Fibroblast of lung (primary cell): ENCODE data around the gene IL31. TPM values are rescaled to one million over a fixed set of nuclear protein-coding genes. Genes with fewer than 3 reads are reported as not detected.
A peak's percentile ranks its signal among the peaks of the same experiment; 100 is the strongest.

Experiments
- DNase-seq, 2 donors: peaks; one replicate each; pipeline versions ENCODE4 v3.0.0 to v3.0.0-alpha.2; 2010; ENCODE audit warnings: low read depth in 2 of 2
- H2AFZ ChIP-seq: 2 replicates; pipeline ENCODE4 v1.5.1; 2012; ENCODE audit warnings: low read length, control low read depth, inconsistent platforms
- H3K27ac ChIP-seq: 2 replicates; pipeline ENCODE4 v1.5.1; 2011; ENCODE audit warnings: low read length, control low read depth; ENCODE audit not compliant: insufficient read depth
- H3K27me3 ChIP-seq: 2 replicates; pipeline ENCODE4 v1.5.1; 2011; ENCODE audit warnings: mild to moderate bottlenecking, low read length; ENCODE audit not compliant: control insufficient read depth, insufficient read depth
- H3K36me3 ChIP-seq: 2 replicates; pipeline ENCODE4 v1.5.1; 2011; ENCODE audit warnings: low read length; ENCODE audit not compliant: control insufficient read depth, insufficient read depth
- H3K4me1 ChIP-seq: 2 replicates; pipeline ENCODE4 v1.5.1; 2011; ENCODE audit warnings: low read length; ENCODE audit not compliant: control insufficient read depth, insufficient read depth; ENCODE audit errors: extremely low read depth
- H3K4me2 ChIP-seq: 2 replicates; pipeline ENCODE4 v1.5.1; 2011; ENCODE audit warnings: low read length, control low read depth; ENCODE audit not compliant: insufficient read depth; ENCODE audit errors: extremely low read depth
- H3K4me3 ChIP-seq, 4 experiments: fragments of 200-600 bp in 1 of 4; sonication (generic) in 1 of 4; replicated peaks in 1 of 4; 2 replicates each; pipeline ENCODE4 v1.5.1; 2011 to 2016; ENCODE audit warnings: low read length in 4 of 4, low read depth in 3 of 4, mild to moderate bottlenecking in 3 of 4, control low read depth in 2 of 4, inconsistent platforms in 1 of 4, mixed read lengths in 1 of 4; ENCODE audit not compliant: insufficient read depth in 1 of 4; ENCODE audit errors: control extremely low read depth in 1 of 4
- H3K79me2 ChIP-seq: 2 replicates; pipeline ENCODE4 v1.5.1; 2012; ENCODE audit warnings: mild to moderate bottlenecking, low read length, inconsistent platforms; ENCODE audit not compliant: control insufficient read depth, insufficient read depth
- H3K9ac ChIP-seq: 2 replicates; pipeline ENCODE4 v1.5.1; 2011; ENCODE audit warnings: mild to moderate bottlenecking, low read length, control low read depth; ENCODE audit not compliant: insufficient read depth
- H3K9me3 ChIP-seq: 2 replicates; pipeline ENCODE4 v1.5.1; 2012; ENCODE audit warnings: low read depth, low read length; ENCODE audit not compliant: control insufficient read depth, insufficient read depth
- H4K20me1 ChIP-seq: 2 replicates; pipeline ENCODE4 v1.5.1; 2011; ENCODE audit warnings: low read length; ENCODE audit not compliant: control insufficient read depth, insufficient read depth; ENCODE audit errors: extremely low read depth
- EZH2 ChIP-seq: IDR thresholded peaks from 2 replicates; pipeline ENCODE4 v1.5.1; 2012; ENCODE audit warnings: low read length, control low read depth, mild to moderate bottlenecking; ENCODE audit errors: missing control alignments
- polyA plus RNA-seq, 2 donors: library from polyadenylated mRNA; depleted of rRNA in 1 of 2; stranded (reverse) in 1 of 2; unstranded in 1 of 2; fragments of >200 nt; gene quantifications; 2 replicates each; pipeline ENCODE4 v1.2.1, GENCODE V29; 2011 to 2012; ENCODE audit warnings: missing spikeins in 1 of 2
- total RNA-seq: library from RNA; depleted of rRNA; stranded (reverse); fragments of >200 nt; gene quantifications from 2 replicates; pipeline ENCODE4 v1.2.1, GENCODE V29; 2014
- TF ChIP-seq, protein P1 (sequence below), 2 donors: IDR thresholded peaks in 1 of 2; conservative IDR thresholded peaks in 1 of 2; 1 replicate in 1 of 2; 2 replicates in 1 of 2; pipeline ENCODE4 v1.5.1; 2011 to 2012; ENCODE audit warnings: low read length in 2 of 2, control low read depth in 1 of 2, inconsistent platforms in 1 of 2, low read depth in 1 of 2, mild to moderate bottlenecking in 1 of 2

The IL31 gene
- total and polyA plus RNA-seq, 2 donors (not counting 1 experiment from before 2014, with no cell fraction given): not detected

GRCh38 chr12:122185079-122185478 is 11.1 kb upstream of the IL31 start:
- Histone ChIP-seq H2AFZ (no peak overlapping the region), H3K36me3 (no peaks in the 10 kb centered on the region), H3K79me2 (no peaks in the 10 kb centered on the region), H3K27me3 (no peaks in the 10 kb centered on the region), H3K9me3 (no peaks in the 10 kb centered on the region), H4K20me1 (no peaks in the 10 kb centered on the region), H3K4me2 (no peak overlapping the region), H3K4me3 (no peak overlapping the region), H3K9ac (no peak overlapping the region), H3K27ac (no peak overlapping the region), H3K4me1 (peaks cover 2% of the 10 kb centered on the region)
- no peak for DNase-seq
- TF ChIP-seq, protein P1, sequence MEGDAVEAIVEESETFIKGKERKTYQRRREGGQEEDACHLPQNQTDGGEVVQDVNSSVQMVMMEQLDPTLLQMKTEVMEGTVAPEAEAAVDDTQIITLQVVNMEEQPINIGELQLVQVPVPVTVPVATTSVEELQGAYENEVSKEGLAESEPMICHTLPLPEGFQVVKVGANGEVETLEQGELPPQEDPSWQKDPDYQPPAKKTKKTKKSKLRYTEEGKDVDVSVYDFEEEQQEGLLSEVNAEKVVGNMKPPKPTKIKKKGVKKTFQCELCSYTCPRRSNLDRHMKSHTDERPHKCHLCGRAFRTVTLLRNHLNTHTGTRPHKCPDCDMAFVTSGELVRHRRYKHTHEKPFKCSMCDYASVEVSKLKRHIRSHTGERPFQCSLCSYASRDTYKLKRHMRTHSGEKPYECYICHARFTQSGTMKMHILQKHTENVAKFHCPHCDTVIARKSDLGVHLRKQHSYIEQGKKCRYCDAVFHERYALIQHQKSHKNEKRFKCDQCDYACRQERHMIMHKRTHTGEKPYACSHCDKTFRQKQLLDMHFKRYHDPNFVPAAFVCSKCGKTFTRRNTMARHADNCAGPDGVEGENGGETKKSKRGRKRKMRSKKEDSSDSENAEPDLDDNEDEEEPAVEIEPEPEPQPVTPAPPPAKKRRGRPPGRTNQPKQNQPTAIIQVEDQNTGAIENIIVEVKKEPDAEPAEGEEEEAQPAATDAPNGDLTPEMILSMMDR (conservative IDR thresholded peaks at IDR 0.05 in 1 of 2, IDR thresholded peaks at IDR 0.05 in 1 of 2; ENCODE audit: low read depth in 1 of 2, low read length in 2 of 2): no peak
- TF ChIP-seq EZH2: no peak

DNA sequence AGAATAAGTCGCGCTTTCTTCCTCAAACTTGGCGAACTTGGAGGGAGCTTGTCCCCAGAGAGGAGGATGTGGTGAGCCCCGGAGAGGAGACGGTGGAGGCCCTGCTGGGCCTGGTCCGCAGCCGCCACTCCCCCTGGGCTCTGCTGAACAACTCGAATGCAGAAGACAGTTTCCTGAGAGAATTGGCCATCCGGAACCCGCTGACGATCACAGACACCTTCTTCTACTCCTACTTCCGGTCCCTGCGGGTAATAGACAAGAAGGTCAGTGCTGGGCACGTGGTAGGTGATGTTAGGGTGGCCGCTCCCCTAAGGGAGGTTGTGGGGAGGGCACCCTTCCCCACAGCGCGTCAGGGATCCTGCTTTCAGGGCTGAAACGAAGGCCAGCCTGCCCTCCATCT is 10.5 kb upstream of the IL31 start:
- Histone ChIP-seq H4K20me1 (no peaks in the 10 kb centered on the region), H3K79me2 (no peaks in the 10 kb centered on the region), H3K27me3 (no peaks in the 10 kb centered on the region), H3K4me1 (peaks cover 2% of the 10 kb centered on the region), H3K27ac (no peak overlapping the region), H3K4me2 (no peak overlapping the region), H3K9ac (no peak overlapping the region), H3K9me3 (no peaks in the 10 kb centered on the region), H3K36me3 (no peaks in the 10 kb centered on the region), H3K4me3 (no peak overlapping the region), H2AFZ (no peak overlapping the region)
- DNase-seq: no peak
- no peak for TF ChIP-seq EZH2
- TF ChIP-seq, protein P1 (conservative IDR thresholded peaks at IDR 0.05 in 1 of 2, IDR thresholded peaks at IDR 0.05 in 1 of 2; ENCODE audit: low read depth in 1 of 2, low read length in 2 of 2): no peak

DNA sequence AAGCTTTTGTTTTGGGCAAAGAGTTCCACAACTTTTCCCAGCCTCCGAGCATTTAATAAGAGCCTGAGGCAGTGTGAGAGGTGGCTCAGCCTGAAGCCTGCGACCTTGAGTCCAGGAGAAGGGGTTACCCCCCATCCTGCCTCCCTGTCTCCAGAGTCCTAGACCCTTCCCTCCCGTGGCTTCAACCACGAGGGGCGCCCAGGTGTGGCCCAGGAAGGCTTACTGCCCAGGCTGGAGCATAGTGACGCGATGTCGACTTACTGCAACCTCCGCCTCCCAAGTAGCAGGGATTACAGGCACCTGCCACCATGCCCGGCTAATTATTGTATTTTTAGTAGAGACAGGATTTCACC is 9.5 kb upstream of the IL31 start:
- Histone ChIP-seq H3K79me2 (no peaks in the 10 kb centered on the region), H3K27me3 (no peaks in the 10 kb centered on the region), H3K4me3 (peak overlapping the region in 1 of 4 experiments; percentile 25), H3K4me2 (no peak overlapping the region), H3K4me1 (peaks cover 2% of the 10 kb centered on the region), H4K20me1 (no peaks in the 10 kb centered on the region), H3K9ac (no peak overlapping the region), H3K36me3 (no peaks in the 10 kb centered on the region), H2AFZ (no peak overlapping the region), H3K27ac (no peak overlapping the region), H3K9me3 (no peaks in the 10 kb centered on the region)
- no peak for DNase-seq
- no peak for TF ChIP-seq EZH2
- TF ChIP-seq, protein P1 (conservative IDR thresholded peaks at IDR 0.05 in 1 of 2, IDR thresholded peaks at IDR 0.05 in 1 of 2; ENCODE audit: low read depth in 1 of 2, low read length in 2 of 2): no peak
